ENCODE data around the gene ZNF692. TPM values are rescaled to one million over a fixed set of nuclear protein-coding genes. Genes with fewer than 3 reads are reported as not detected.

ZNF692 gene
- total and polyA plus RNA-seq, 4 donors, result 7.8 to 16.3 (median 10.4) TPM

DNA sequence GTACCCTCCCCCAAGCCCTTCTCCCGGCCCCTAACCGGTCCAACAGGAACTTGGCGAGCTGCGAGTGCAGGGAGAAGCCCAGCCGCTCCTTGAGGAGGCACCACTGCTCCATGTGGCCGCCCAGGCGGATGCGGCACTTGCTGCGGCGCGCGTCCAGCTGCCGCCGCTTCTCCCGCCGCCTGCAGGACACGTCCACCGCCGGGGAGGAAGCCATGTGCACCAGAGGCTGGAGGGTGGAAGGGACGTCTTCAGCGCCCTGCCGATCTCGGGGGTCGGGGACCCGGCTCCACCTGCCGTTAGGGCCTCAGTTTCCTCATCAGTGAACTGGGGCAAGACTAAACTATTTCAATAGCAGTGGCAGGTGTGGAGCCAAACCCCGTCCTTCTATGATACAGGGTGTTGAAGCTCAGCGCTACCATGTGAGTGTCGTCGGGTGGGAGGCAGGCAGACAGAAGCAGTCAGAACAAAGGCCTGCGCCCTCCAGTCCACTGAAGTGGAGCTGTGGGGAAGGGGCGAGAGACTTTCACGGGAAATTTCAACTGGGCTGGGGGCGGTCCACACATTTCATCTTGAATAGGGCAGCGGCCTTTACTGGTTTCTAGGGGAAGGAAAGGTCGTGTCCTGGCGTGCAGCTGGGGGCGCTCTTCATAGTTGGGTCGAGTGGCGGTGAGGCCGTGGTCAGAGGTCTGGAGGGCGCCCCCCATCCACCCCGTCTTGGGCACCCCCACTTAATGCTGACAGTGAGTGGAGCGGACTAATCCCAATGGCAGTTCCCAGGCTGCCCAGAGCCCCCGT, 592 bp downstream of the ZNF692 start:
- Histone ChIP-seq H3K9me3 (ENCODE audit: control insufficient read depth in 4 of 4, low read length in 3 of 4) (no peaks in the 10 kb centered on the region), H3K36me3 (ENCODE audit: control insufficient read depth in 4 of 4, insufficient read depth in 3 of 4, low read depth in 1 of 4, low read length in 3 of 4) (peaks cover 0 to 3% (median 0%) of the 10 kb centered on the region in 4 donors), H3K27ac (ENCODE audit: low read depth in 1 of 2, low read length in 2 of 2) (peak overlapping the region; percentile 91), H3K4me1 (ENCODE audit: control insufficient read depth in 4 of 4, insufficient read depth in 4 of 4, low read length in 3 of 4) (peaks cover 5 to 27% (median 15%) of the 10 kb centered on the region in 4 donors), H3K4me3 (ENCODE audit: low read depth in 1 of 3, low read length in 3 of 3) (peak overlapping the region; percentile 36 to 90 (median 66)), H3K27me3 (ENCODE audit: control insufficient read depth in 4 of 4, insufficient read depth in 4 of 4, low read length in 3 of 4) (no peaks in the 10 kb centered on the region), H3K9ac (ENCODE audit: low read depth in 1 of 2, low read length in 2 of 2) (peak overlapping the region; percentile 4 to 70)
- DNase-seq (ENCODE audit: low spot score), result peak; percentile 67
- TF ChIP-seq, protein P1, sequence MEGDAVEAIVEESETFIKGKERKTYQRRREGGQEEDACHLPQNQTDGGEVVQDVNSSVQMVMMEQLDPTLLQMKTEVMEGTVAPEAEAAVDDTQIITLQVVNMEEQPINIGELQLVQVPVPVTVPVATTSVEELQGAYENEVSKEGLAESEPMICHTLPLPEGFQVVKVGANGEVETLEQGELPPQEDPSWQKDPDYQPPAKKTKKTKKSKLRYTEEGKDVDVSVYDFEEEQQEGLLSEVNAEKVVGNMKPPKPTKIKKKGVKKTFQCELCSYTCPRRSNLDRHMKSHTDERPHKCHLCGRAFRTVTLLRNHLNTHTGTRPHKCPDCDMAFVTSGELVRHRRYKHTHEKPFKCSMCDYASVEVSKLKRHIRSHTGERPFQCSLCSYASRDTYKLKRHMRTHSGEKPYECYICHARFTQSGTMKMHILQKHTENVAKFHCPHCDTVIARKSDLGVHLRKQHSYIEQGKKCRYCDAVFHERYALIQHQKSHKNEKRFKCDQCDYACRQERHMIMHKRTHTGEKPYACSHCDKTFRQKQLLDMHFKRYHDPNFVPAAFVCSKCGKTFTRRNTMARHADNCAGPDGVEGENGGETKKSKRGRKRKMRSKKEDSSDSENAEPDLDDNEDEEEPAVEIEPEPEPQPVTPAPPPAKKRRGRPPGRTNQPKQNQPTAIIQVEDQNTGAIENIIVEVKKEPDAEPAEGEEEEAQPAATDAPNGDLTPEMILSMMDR (IDR thresholded peaks at IDR 0.05; ENCODE audit: low read depth, low read length, missing input control), result peak; percentile 24
- no peak for TF ChIP-seq HNF4A (conservative IDR thresholded peaks at IDR 0.05)
- WGBS, result 3% methylated on average over 45 of the region's 45 CpGs

DNA sequence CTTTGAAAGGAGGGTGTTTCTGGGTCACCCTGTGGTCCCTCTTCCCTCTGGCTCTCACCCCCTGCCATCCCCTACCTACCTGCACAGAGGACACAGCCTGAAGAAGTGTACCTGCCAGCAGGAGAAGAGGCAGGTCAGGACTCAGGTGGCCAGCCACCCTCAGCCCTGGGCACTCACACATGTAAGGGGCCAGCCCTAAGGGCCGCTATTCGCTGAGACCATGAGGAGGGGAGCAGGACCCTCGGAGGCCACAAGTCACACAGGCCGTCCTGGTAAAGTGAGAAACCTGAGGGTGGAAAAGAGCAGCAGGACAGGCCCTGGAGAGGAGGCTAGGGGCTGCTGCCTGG, 1.2 kb downstream of the ZNF692 start:
- Histone ChIP-seq H3K9me3 (ENCODE audit: control insufficient read depth in 4 of 4, low read length in 3 of 4) (no peaks in the 10 kb centered on the region), H3K4me1 (ENCODE audit: control insufficient read depth in 4 of 4, insufficient read depth in 4 of 4, low read length in 3 of 4) (peaks cover 4 to 22% (median 12%) of the 10 kb centered on the region in 4 donors), H3K27ac (ENCODE audit: low read depth in 1 of 2, low read length in 2 of 2) (peak overlapping the region in 1 of 2 donors; percentile 91), H3K4me3 (ENCODE audit: low read depth in 1 of 3, low read length in 3 of 3) (peak overlapping the region; percentile 36 to 90 (median 66)), H3K36me3 (ENCODE audit: control insufficient read depth in 4 of 4, insufficient read depth in 3 of 4, low read depth in 1 of 4, low read length in 3 of 4) (peaks cover 0 to 3% (median 0%) of the 10 kb centered on the region in 4 donors), H3K9ac (ENCODE audit: low read depth in 1 of 2, low read length in 2 of 2) (peak overlapping the region; percentile 4 to 70), H3K27me3 (ENCODE audit: control insufficient read depth in 4 of 4, insufficient read depth in 4 of 4, low read length in 3 of 4) (no peaks in the 10 kb centered on the region)
- TF ChIP-seq JUND (IDR thresholded peaks at IDR 0.05) (no peak), EGR1 (IDR thresholded peaks at IDR 0.05; ENCODE audit: low read depth in 2 of 2) (no peak), TAF1 (conservative IDR thresholded peaks at IDR 0.05) (no peak), FOXA1 (IDR thresholded peaks at IDR 0.05) (no peak), SP1 (IDR thresholded peaks at IDR 0.05) (no peak)
- no peak for DNase-seq (ENCODE audit: low spot score)
- WGBS, result 42% methylated on average over 4 of the region's 4 CpGs

DNA sequence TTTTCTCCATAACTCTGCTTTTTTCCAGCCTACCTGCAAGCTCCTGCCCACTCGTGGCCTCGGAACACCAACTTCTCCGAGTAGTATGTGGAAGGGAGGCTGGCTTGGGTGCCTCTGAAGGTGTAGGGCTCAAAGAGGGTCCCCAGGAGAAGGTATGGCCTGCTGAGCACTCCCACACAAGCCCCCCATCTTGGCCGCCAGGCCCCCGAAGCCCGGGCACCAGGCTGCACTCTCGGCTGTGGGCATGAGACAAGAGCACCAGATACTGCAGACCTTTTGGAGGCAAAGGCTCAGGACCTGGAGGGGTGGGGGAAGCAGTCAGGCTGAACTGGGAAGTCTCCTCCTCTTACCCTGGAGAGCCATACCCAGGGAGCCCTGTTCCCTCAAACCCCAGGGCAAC, 1.7 kb downstream of the ZNF692 start:
- no peak overlapping the region for H3K27ac ChIP-seq (ENCODE audit: low read depth in 1 of 2, low read length in 2 of 2)
- DNase-seq (ENCODE audit: low spot score), result no peak
- H3K27me3 ChIP-seq (ENCODE audit: control insufficient read depth in 4 of 4, insufficient read depth in 4 of 4, low read length in 3 of 4), result no peaks in the 10 kb centered on the region
- H3K4me1 ChIP-seq (ENCODE audit: control insufficient read depth in 4 of 4, insufficient read depth in 4 of 4, low read length in 3 of 4), result peaks cover 4 to 21% (median 10%) of the 10 kb centered on the region in 4 donors
- H3K36me3 ChIP-seq (ENCODE audit: control insufficient read depth in 4 of 4, insufficient read depth in 3 of 4, low read depth in 1 of 4, low read length in 3 of 4), result peaks cover 0 to 3% (median 0%) of the 10 kb centered on the region in 4 donors
- WGBS, result 93% methylated on average over 7 of the region's 7 CpGs
- no peak overlapping the region for H3K9ac ChIP-seq (ENCODE audit: low read depth in 1 of 2, low read length in 2 of 2)
- no peaks in the 10 kb centered on the region for H3K9me3 ChIP-seq (ENCODE audit: control insufficient read depth in 4 of 4, low read length in 3 of 4)
- H3K4me3 ChIP-seq (ENCODE audit: low read depth in 1 of 3, low read length in 3 of 3), result no peak overlapping the region
- TF ChIP-seq, protein P2, sequence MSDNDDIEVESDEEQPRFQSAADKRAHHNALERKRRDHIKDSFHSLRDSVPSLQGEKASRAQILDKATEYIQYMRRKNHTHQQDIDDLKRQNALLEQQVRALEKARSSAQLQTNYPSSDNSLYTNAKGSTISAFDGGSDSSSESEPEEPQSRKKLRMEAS (IDR thresholded peaks at IDR 0.05), result no peak
- TF ChIP-seq NR2F2 (IDR thresholded peaks at IDR 0.05), result no peak
- TF ChIP-seq YY1 (IDR thresholded peaks at IDR 0.05), result no peak
- TF ChIP-seq, protein P3, sequence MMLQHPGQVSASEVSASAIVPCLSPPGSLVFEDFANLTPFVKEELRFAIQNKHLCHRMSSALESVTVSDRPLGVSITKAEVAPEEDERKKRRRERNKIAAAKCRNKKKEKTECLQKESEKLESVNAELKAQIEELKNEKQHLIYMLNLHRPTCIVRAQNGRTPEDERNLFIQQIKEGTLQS (IDR thresholded peaks at IDR 0.05), result no peak
- TF ChIP-seq, protein P4, sequence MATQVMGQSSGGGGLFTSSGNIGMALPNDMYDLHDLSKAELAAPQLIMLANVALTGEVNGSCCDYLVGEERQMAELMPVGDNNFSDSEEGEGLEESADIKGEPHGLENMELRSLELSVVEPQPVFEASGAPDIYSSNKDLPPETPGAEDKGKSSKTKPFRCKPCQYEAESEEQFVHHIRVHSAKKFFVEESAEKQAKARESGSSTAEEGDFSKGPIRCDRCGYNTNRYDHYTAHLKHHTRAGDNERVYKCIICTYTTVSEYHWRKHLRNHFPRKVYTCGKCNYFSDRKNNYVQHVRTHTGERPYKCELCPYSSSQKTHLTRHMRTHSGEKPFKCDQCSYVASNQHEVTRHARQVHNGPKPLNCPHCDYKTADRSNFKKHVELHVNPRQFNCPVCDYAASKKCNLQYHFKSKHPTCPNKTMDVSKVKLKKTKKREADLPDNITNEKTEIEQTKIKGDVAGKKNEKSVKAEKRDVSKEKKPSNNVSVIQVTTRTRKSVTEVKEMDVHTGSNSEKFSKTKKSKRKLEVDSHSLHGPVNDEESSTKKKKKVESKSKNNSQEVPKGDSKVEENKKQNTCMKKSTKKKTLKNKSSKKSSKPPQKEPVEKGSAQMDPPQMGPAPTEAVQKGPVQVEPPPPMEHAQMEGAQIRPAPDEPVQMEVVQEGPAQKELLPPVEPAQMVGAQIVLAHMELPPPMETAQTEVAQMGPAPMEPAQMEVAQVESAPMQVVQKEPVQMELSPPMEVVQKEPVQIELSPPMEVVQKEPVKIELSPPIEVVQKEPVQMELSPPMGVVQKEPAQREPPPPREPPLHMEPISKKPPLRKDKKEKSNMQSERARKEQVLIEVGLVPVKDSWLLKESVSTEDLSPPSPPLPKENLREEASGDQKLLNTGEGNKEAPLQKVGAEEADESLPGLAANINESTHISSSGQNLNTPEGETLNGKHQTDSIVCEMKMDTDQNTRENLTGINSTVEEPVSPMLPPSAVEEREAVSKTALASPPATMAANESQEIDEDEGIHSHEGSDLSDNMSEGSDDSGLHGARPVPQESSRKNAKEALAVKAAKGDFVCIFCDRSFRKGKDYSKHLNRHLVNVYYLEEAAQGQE (IDR thresholded peaks at IDR 0.05), result no peak
- no peak for TF ChIP-seq EGR1 (IDR thresholded peaks at IDR 0.05; ENCODE audit: low read depth in 2 of 2)
- TF ChIP-seq HNF4G (IDR thresholded peaks at IDR 0.05), result no peak
- TF ChIP-seq FOXA1 (IDR thresholded peaks at IDR 0.05), result no peak
- no peak for TF ChIP-seq TAF1 (conservative IDR thresholded peaks at IDR 0.05)
- TF ChIP-seq, protein P5, sequence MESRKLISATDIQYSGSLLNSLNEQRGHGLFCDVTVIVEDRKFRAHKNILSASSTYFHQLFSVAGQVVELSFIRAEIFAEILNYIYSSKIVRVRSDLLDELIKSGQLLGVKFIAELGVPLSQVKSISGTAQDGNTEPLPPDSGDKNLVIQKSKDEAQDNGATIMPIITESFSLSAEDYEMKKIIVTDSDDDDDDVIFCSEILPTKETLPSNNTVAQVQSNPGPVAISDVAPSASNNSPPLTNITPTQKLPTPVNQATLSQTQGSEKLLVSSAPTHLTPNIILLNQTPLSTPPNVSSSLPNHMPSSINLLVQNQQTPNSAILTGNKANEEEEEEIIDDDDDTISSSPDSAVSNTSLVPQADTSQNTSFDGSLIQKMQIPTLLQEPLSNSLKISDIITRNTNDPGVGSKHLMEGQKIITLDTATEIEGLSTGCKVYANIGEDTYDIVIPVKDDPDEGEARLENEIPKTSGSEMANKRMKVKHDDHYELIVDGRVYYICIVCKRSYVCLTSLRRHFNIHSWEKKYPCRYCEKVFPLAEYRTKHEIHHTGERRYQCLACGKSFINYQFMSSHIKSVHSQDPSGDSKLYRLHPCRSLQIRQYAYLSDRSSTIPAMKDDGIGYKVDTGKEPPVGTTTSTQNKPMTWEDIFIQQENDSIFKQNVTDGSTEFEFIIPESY (IDR thresholded peaks at IDR 0.05), result no peak
- no peak for TF ChIP-seq JUND (IDR thresholded peaks at IDR 0.05)
- TF ChIP-seq SP1 (IDR thresholded peaks at IDR 0.05), result no peak
- TF ChIP-seq, protein P1 (IDR thresholded peaks at IDR 0.05; ENCODE audit: low read depth, low read length, missing input control), result no peak
- TF ChIP-seq RXRA (IDR thresholded peaks at IDR 0.05), result no peak
- TF ChIP-seq RAD21 (IDR thresholded peaks at IDR 0.05), result no peak
- TF ChIP-seq FOXA2 (IDR thresholded peaks at IDR 0.05), result no peak
